ENCODE data around the gene ZBTB7A.
"Not testable (repeated sequence)": the region's sequence is repeated elsewhere in the genome, so short reads cannot be mapped to it uniquely, and the experiment has no call there.

Gene ZBTB7A

GRCh38 chr19:4018775-4019504 lies 47.8 kb downstream of the ZBTB7A start:
- H3K27me3 ChIP-seq (ENCODE audit: control insufficient read depth, insufficient read depth, low read length), result no peaks in the 10 kb centered on the region
- no peak overlapping the region for H3K4me3 ChIP-seq (ENCODE audit: low read length)
- peaks cover under 1% of the 10 kb centered on the region for H3K36me3 ChIP-seq (ENCODE audit: control insufficient read depth, insufficient read depth, low read length)
- H3K27ac ChIP-seq (ENCODE audit: low read depth, low read length), result peak overlapping the region; percentile 77
- H3K9ac ChIP-seq (ENCODE audit: low read length), result no peak overlapping the region
- peaks cover 31% of the 10 kb centered on the region for H3K4me1 ChIP-seq (ENCODE audit: control insufficient read depth, insufficient read depth, low read length)

- H3K36me3 ChIP-seq (ENCODE audit: control insufficient read depth, insufficient read depth, low read length), result peaks cover 8% of the 10 kb centered on the region
- H3K9ac ChIP-seq (ENCODE audit: low read length), result no peak overlapping the region
- no peak overlapping the region for H3K4me3 ChIP-seq (ENCODE audit: low read length)
- H3K4me1 ChIP-seq (ENCODE audit: control insufficient read depth, insufficient read depth, low read length), result peaks cover 34% of the 10 kb centered on the region
- H3K27me3 ChIP-seq (ENCODE audit: control insufficient read depth, insufficient read depth, low read length), result no peaks in the 10 kb centered on the region
- peak overlapping the region; percentile 8 for H3K27ac ChIP-seq (ENCODE audit: low read depth, low read length)
These were observed 48.5 kb downstream of the ZBTB7A start for GRCh38 chr19:4018140-4018613.

GRCh38 chr19:4016903-4017638 lies 49.6 kb downstream of the ZBTB7A start:
- Histone ChIP-seq H3K4me1 (ENCODE audit: control insufficient read depth, insufficient read depth, low read length) (peaks cover 38% of the 10 kb centered on the region), H3K27me3 (ENCODE audit: control insufficient read depth, insufficient read depth, low read length) (no peaks in the 10 kb centered on the region), H3K36me3 (ENCODE audit: control insufficient read depth, insufficient read depth, low read length) (peaks cover 12% of the 10 kb centered on the region), H3K27ac (ENCODE audit: low read depth, low read length) (peak overlapping the region; percentile 85), H3K4me3 (ENCODE audit: low read length) (no peak overlapping the region), H3K9ac (ENCODE audit: low read length) (no peak overlapping the region)

- Histone ChIP-seq H3K27ac (ENCODE audit: low read depth, low read length) (peak overlapping the region; percentile 85), H3K4me1 (ENCODE audit: control insufficient read depth, insufficient read depth, low read length) (peaks cover 40% of the 10 kb centered on the region), H3K4me3 (ENCODE audit: low read length) (no peak overlapping the region), H3K9ac (ENCODE audit: low read length) (no peak overlapping the region), H3K36me3 (ENCODE audit: control insufficient read depth, insufficient read depth, low read length) (peaks cover 12% of the 10 kb centered on the region), H3K27me3 (ENCODE audit: control insufficient read depth, insufficient read depth, low read length) (no peaks in the 10 kb centered on the region)
These were observed 50.2 kb downstream of the ZBTB7A start for GRCh38 chr19:4016486-4016885.

DNA sequence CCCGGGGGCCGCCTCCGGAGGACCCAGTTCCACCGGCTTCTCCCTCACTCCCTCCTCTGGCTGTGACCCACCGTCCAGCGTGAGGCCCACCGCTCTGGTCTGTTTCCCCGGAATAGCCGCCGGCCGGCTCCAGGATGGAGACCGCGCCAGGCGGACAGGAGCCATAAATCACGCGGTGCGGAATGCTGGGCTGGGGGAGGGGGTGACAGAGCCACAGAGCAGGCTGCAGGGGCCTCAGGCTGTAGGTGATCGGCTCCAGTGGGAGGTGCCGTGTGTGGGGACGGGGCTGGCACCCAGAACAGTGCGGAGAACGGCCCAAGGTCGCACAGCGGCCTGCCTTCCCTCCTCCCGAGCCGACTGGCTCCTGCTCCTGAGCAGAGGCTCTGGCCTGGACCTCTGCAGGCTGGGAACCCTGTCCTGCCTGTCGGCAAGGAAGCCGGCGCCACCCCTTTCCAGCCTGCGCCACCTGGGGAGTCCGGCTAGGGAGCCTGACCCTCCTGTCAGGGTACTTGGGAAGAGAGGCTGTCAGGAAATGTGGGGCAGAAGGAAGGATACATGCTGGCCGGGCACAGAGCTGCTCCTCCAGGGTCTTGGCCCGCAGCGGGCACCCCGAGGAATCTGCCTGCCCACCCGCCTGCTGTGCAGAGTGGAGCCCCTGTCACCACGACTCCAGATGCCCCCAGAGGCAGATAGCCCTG lies 50.8 kb downstream of the ZBTB7A start:
- Histone ChIP-seq H3K27ac (ENCODE audit: low read depth, low read length) (peak overlapping the region; percentile 85), H3K4me3 (ENCODE audit: low read length) (peak overlapping the region; percentile 6), H3K27me3 (ENCODE audit: control insufficient read depth, insufficient read depth, low read length) (no peaks in the 10 kb centered on the region), H3K9ac (ENCODE audit: low read length) (peak overlapping the region; percentile 13), H3K36me3 (ENCODE audit: control insufficient read depth, insufficient read depth, low read length) (peaks cover 12% of the 10 kb centered on the region), H3K4me1 (ENCODE audit: control insufficient read depth, insufficient read depth, low read length) (peaks cover 46% of the 10 kb centered on the region)

DNA sequence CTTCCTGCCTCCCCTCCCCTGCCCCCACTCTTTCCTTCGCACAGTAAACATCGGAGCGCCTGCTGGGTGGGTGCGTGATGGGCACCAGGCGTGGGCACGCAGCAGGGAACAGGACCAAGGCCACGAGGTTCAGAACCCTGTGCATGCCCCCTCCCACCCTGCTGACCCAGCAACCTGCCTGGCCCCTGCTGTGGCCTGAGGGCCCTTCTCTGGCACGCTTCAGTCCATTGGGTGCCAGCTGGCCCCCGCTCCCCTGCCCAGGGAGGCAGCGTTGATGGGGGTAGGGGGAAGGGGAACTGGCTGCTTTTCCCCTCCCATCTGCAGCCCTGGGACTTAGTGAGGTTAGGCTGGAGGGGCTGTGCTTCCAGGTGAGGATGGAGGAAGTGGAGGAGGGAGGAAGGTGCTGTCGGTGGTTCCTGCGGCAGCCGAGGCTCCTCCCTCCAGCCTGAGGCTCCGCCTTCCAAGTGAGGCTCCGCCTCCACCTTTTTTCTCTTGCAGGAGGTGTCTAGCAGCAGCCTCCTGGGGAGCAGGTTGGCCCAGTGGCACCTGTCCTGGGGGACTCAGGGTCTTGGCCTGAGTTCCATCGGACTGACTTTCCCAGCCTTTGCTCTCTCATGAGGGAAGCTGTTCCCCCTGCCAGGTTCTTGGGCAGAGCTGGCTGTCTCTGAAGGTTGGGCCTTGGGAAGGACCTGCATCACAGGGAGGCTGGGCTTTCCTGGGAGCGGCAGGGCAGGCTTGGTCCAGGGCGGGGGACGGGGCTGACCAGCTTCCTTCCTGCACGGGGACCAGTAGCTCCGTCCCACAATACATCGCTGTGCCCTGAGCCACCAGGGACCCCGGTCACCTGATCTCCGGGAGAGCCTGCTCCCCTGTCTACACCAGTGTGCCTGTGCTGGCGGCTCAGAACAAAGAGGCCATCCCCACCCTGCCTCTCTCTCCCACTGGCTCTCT lies 51.9 kb downstream of the ZBTB7A start:
- Histone ChIP-seq H3K27ac (ENCODE audit: low read depth, low read length) (peak overlapping the region; percentile 85), H3K27me3 (ENCODE audit: control insufficient read depth, insufficient read depth, low read length) (no peaks in the 10 kb centered on the region), H3K4me1 (ENCODE audit: control insufficient read depth, insufficient read depth, low read length) (peaks cover 56% of the 10 kb centered on the region), H3K9ac (ENCODE audit: low read length) (no peak overlapping the region), H3K36me3 (ENCODE audit: control insufficient read depth, insufficient read depth, low read length) (peaks cover 12% of the 10 kb centered on the region), H3K4me3 (ENCODE audit: low read length) (peak overlapping the region; percentile 6)

- Histone ChIP-seq H3K4me1 (ENCODE audit: control insufficient read depth, insufficient read depth, low read length) (peaks cover 58% of the 10 kb centered on the region), H3K9ac (ENCODE audit: low read length) (no peak overlapping the region), H3K27me3 (ENCODE audit: control insufficient read depth, insufficient read depth, low read length) (no peaks in the 10 kb centered on the region), H3K4me3 (ENCODE audit: low read length) (no peak overlapping the region), H3K27ac (ENCODE audit: low read depth, low read length) (peak overlapping the region; percentile 85), H3K36me3 (ENCODE audit: control insufficient read depth, insufficient read depth, low read length) (peaks cover 13% of the 10 kb centered on the region)
These were observed 52.7 kb downstream of the ZBTB7A start for GRCh38 chr19:4013886-4014540.

- Histone ChIP-seq H3K27me3 (ENCODE audit: control insufficient read depth, insufficient read depth, low read length) (no peaks in the 10 kb centered on the region), H3K27ac (ENCODE audit: low read depth, low read length) (peak overlapping the region; percentile 85), H3K9ac (ENCODE audit: low read length) (no peak overlapping the region), H3K36me3 (ENCODE audit: control insufficient read depth, insufficient read depth, low read length) (peaks cover 14% of the 10 kb centered on the region), H3K4me3 (ENCODE audit: low read length) (no peak overlapping the region), H3K4me1 (ENCODE audit: control insufficient read depth, insufficient read depth, low read length) (peaks cover 64% of the 10 kb centered on the region)
These were observed 53.6 kb downstream of the ZBTB7A start for GRCh38 chr19:4012975-4013634.

DNA sequence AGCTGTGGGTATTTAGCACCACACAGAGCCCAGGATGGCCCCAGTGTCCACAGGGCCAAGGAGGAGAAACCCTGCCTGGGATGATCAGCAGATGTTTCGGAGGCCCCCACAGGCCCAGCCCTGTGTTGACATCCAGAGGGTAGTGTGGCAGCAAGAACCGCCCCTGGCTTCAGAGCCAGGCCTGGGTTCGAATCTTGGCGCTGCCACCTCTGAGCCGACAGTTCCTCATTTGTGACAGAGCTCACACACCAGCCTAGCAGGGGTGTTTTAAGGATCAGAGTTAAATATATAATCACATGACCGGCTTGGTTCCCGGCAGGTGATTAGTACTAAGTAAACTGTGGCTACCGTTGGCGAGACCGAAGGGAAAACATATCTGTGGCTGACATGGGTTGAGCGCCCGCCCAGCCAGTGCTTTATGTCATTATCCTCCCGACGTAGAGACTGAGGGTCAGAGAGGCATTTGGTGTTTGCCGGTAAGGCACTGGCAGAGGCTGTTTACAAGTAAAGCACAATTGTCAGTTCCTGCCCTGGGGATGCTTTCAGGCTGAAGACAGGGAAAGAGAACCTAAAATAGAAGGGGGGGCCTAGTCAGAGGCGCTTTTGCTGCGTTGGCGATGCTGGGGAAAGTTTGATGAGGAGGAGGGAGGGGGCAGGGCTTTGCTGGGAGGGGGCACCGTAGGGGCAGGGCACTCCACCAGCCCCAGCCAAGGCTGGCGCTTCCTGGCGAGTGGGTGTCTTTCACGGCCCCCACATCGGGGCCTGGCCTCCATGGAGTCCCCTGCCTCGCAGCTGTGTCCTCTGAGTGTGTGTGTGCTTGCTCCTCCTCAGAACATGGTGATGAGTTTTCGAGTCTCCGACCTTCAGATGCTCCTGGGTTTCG lies 54.4 kb downstream of the ZBTB7A start:
- H3K4me3 ChIP-seq (ENCODE audit: low read length), result peak overlapping the region; percentile 15
- peaks cover 64% of the 10 kb centered on the region for H3K4me1 ChIP-seq (ENCODE audit: control insufficient read depth, insufficient read depth, low read length)
- H3K9ac ChIP-seq (ENCODE audit: low read length), result no peak overlapping the region
- no peaks in the 10 kb centered on the region for H3K27me3 ChIP-seq (ENCODE audit: control insufficient read depth, insufficient read depth, low read length)
- peaks cover 14% of the 10 kb centered on the region for H3K36me3 ChIP-seq (ENCODE audit: control insufficient read depth, insufficient read depth, low read length)
- peak overlapping the region; percentile 85 for H3K27ac ChIP-seq (ENCODE audit: low read depth, low read length)

- H3K36me3 ChIP-seq (ENCODE audit: control insufficient read depth, insufficient read depth, low read length), result peaks cover 14% of the 10 kb centered on the region
- H3K27ac ChIP-seq (ENCODE audit: low read depth, low read length), result peak overlapping the region; percentile 83
- peaks cover 62% of the 10 kb centered on the region for H3K4me1 ChIP-seq (ENCODE audit: control insufficient read depth, insufficient read depth, low read length)
- not testable (repeated sequence) for H3K27me3 ChIP-seq (ENCODE audit: control insufficient read depth, insufficient read depth, low read length); H3K4me3 ChIP-seq (ENCODE audit: low read length); H3K9ac ChIP-seq (ENCODE audit: low read length)
These were observed 55.3 kb downstream of the ZBTB7A start for GRCh38 chr19:4011430-4011829.
